ENCODE measurements around the gene CAPN15. TPM values are rescaled to one million over a fixed set of nuclear protein-coding genes. Genes with fewer than 3 reads are reported as not detected.
"Not testable (repeated sequence)": the region's sequence is repeated elsewhere in the genome, so short reads cannot be mapped to it uniquely, and the experiment has no call there.

The CAPN15 gene
- total RNA-seq, 1 donor from 2014 or later, result 31.9 TPM

DNA sequence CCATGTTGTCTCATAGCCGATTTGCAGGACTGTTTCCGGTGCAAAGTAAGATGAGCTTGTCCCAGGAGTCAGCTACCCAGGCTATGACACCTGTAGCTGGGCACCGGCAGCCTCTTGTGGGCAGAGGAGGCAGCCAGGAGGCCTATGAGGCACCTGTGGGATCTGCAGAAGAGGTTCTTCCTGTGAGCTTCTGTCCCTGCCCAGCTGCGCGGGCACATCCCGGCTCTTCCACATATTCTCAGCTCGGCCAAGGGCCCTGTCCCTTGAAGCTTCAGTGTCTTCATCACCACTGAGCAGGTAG, 21.3 kb upstream of the CAPN15 start:
- DNase-seq (ENCODE audit: low read depth), result no peak
- Histone ChIP-seq H3K4me3 (ENCODE audit: low read depth, low read length) (no peak overlapping the region), H3K27me3 (ENCODE audit: control insufficient read depth, insufficient read depth, low read length) (no peaks in the 10 kb centered on the region), H3K36me3 (ENCODE audit: control insufficient read depth, insufficient read depth, low read length) (peaks cover 4% of the 10 kb centered on the region)
- TF ChIP-seq CTCF (IDR thresholded peaks at IDR 0.05; ENCODE audit: insufficient read depth, low read length, severe bottlenecking), result no peak
- FAIRE-seq, result no peak

- not testable (repeated sequence) for DNase-seq (ENCODE audit: low read depth); H3K27me3 ChIP-seq (ENCODE audit: control insufficient read depth, insufficient read depth, low read length); H3K4me3 ChIP-seq (ENCODE audit: low read depth, low read length); H3K36me3 ChIP-seq (ENCODE audit: control insufficient read depth, insufficient read depth, low read length)
- peak; percentile 97 for FAIRE-seq
These were observed 20.0 kb upstream of the CAPN15 start for GRCh38 chr16:507527-507926.

DNA sequence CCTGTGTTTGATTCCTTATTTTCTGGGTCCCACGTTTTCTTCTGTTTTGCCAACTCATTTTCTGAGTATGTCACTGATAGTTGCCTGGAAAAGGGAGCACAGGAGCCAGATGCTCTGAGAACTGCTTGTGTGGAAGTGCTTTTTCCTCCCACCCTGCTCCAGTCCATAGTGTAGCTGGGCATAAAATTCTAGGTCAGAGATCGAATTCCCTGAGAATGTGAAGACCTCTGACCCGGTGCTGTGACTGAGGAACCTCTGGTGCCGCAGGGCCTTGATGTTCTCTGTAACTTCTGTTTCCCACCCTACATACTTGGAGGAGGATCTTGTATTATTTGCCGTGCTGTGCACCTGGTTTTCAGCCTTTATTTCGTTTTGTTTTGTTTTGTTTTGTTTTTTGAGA, 19.5 kb upstream of the CAPN15 start:
- peaks cover 4% of the 10 kb centered on the region for H3K36me3 ChIP-seq (ENCODE audit: control insufficient read depth, insufficient read depth, low read length)
- no peak overlapping the region for H3K4me3 ChIP-seq (ENCODE audit: low read depth, low read length)
- no peak for DNase-seq (ENCODE audit: low read depth)
- no peaks in the 10 kb centered on the region for H3K27me3 ChIP-seq (ENCODE audit: control insufficient read depth, insufficient read depth, low read length)
- no peak for FAIRE-seq
- no peak for TF ChIP-seq CTCF (IDR thresholded peaks at IDR 0.05; ENCODE audit: insufficient read depth, low read length, severe bottlenecking)

- no peak for DNase-seq (ENCODE audit: low read depth)
- no peak overlapping the region for H3K4me3 ChIP-seq (ENCODE audit: low read depth, low read length)
- no peak for FAIRE-seq
- peaks cover 4% of the 10 kb centered on the region for H3K36me3 ChIP-seq (ENCODE audit: control insufficient read depth, insufficient read depth, low read length)
- no peak for TF ChIP-seq CTCF (IDR thresholded peaks at IDR 0.05; ENCODE audit: insufficient read depth, low read length, severe bottlenecking)
- no peaks in the 10 kb centered on the region for H3K27me3 ChIP-seq (ENCODE audit: control insufficient read depth, insufficient read depth, low read length)
These were observed 18.4 kb upstream of the CAPN15 start for GRCh38 chr16:508884-509736.

GRCh38 chr16:510066-510825, 17.3 kb upstream of the CAPN15 start:
- DNase-seq (ENCODE audit: low read depth) (no peak), FAIRE-seq (no peak)
- no peaks in the 10 kb centered on the region for H3K27me3 ChIP-seq (ENCODE audit: control insufficient read depth, insufficient read depth, low read length)
- no peak overlapping the region for H3K4me3 ChIP-seq (ENCODE audit: low read depth, low read length)
- H3K36me3 ChIP-seq (ENCODE audit: control insufficient read depth, insufficient read depth, low read length), result peaks cover 7% of the 10 kb centered on the region
- TF ChIP-seq CTCF (IDR thresholded peaks at IDR 0.05; ENCODE audit: insufficient read depth, low read length, severe bottlenecking), result no peak

- Histone ChIP-seq H3K27me3 (ENCODE audit: control insufficient read depth, insufficient read depth, low read length) (no peaks in the 10 kb centered on the region), H3K4me3 (ENCODE audit: low read depth, low read length) (no peak overlapping the region), H3K36me3 (ENCODE audit: control insufficient read depth, insufficient read depth, low read length) (peaks cover 8% of the 10 kb centered on the region)
- DNase-seq (ENCODE audit: low read depth) (no peak), FAIRE-seq (no peak)
- TF ChIP-seq CTCF (IDR thresholded peaks at IDR 0.05; ENCODE audit: insufficient read depth, low read length, severe bottlenecking), result no peak
These were observed 14.7 kb upstream of the CAPN15 start for GRCh38 chr16:512802-513201.

Measured in bronchial epithelial cell (primary cell).